Measurements from ENCODE around the gene PDCL2. TPM values are rescaled to one million over a fixed set of nuclear protein-coding genes. Genes with fewer than 3 reads are reported as not detected.
A peak's percentile ranks its signal among the peaks of the same experiment; 100 is the strongest.
"Not testable (repeated sequence)": the region's sequence is repeated elsewhere in the genome, so short reads cannot be mapped to it uniquely, and the experiment has no call there.

The PDCL2 gene
- not detected in 2 replicates for total RNA-seq (2014; rRNA removed; shearing (Covaris generic))

GRCh38 chr4:55592014-55592413, at the start of gene PDCL2:
Gene PDCL2 (minus strand): TSS chr4:55592245. CDS start chr4:55592109, 136 bp downstream.
- no peak for DNase-seq (ENCODE audit: low read depth)

- no peak for DNase-seq (ENCODE audit: low read depth)
Observed at GRCh38 chr4:55637272-55637820, 45.3 kb upstream of the PDCL2 start.

DNA sequence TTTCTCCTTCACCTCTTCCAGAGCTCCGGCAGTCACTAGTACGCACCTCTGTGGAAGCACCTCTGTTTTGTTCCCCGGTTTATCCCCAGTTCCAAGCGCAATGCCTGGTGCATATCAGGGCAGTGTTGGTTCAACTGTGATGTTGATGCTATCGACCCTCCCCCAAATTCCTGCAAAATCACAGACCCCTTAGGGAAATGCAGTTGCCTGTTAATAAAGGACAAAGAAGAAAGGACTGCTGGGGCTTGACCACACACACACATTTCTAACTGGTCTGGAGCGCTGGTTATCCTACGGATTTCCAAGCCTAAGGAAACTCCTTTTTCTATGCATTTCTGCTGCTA, 44.6 kb upstream of the PDCL2 start:
- DNase-seq (ENCODE audit: low read depth), result no peak

GRCh38 chr4:55635741-55636655, 44.0 kb upstream of the PDCL2 start, which contains the start of gene NMU:
Gene NMU (minus strand): TSS chr4:55636298. CDS start chr4:55636192, 106 bp downstream.
- peak; percentile 54 for DNase-seq (ENCODE audit: low read depth)

- DNase-seq (ENCODE audit: low read depth), result peak; percentile 2
Observed at GRCh38 chr4:55635282-55635681, 43.2 kb upstream of the PDCL2 start.

- DNase-seq (ENCODE audit: low read depth), result no peak
Observed at GRCh38 chr4:55634417-55635128, 42.5 kb upstream of the PDCL2 start.

- no peak for DNase-seq (ENCODE audit: low read depth)
Observed at GRCh38 chr4:55633903-55634302, 41.9 kb upstream of the PDCL2 start.

GRCh38 chr4:55625835-55626234, 33.8 kb upstream of the PDCL2 start:
- DNase-seq (ENCODE audit: low read depth), result no peak

- DNase-seq (ENCODE audit: low read depth), result not testable (repeated sequence)
Observed at GRCh38 chr4:55624063-55624462, 32.0 kb upstream of the PDCL2 start.

DNA sequence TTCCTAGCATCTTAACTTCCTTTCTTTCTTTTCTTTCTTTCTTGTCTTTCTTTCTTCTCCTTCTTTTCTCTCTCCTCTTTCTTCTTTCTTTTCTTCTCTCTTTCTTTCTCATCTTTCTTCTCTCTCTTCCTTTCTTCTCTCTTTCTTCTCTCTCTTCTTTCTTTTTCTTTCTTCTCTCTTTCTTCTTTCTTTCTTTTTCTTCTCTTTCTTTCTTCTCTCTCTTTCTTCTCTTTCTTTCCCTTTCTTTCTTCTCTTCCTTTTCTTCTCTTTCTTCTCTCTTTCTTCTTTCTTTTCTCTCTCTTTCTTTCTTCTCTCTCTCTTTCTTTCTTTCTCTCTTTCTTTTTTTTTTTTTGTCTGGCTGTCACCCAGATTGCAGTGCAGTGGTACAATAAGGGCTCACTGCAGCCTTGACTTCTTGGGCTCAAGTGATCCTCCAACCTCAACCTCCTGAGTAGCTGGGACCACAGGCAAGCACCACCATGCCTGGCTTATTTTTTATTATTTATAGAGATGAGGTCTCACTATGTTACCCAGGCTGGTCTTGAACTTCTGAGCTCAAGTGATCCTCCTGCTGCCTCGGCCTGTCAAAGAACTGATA, 26.6 kb upstream of the PDCL2 start:
- DNase-seq (ENCODE audit: low read depth), result no peak

- no peak for DNase-seq (ENCODE audit: low read depth)
Observed at GRCh38 chr4:55617587-55618197, 25.6 kb upstream of the PDCL2 start.

- DNase-seq (ENCODE audit: low read depth), result peak; percentile 1
Observed at GRCh38 chr4:55615008-55615407, 23.0 kb upstream of the PDCL2 start.

- DNase-seq (ENCODE audit: low read depth), result no peak
Observed at GRCh38 chr4:55613621-55614020, 21.6 kb upstream of the PDCL2 start.

DNA sequence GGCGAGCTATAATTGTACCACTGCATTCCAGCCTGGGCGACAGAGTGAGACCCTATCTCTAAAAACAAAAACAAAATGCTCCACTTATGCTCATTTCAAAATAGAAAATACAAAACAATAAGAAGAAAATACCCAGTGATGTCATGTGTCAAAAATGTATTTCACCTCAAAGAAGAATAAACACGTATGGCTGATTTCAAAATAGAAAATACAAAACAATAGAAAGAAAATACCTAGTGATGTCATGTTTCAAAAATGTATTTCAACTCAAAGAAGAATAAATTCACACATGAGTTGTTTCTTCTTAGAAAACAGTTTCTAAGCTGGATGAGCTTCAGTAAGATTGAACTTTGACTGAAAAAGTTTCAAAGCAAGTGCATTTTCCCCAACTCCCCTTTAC, 20.3 kb upstream of the PDCL2 start:
- DNase-seq (ENCODE audit: low read depth), result no peak

GRCh38 chr4:55611358-55612059, 19.5 kb upstream of the PDCL2 start:
- no peak for DNase-seq (ENCODE audit: low read depth)

- DNase-seq (ENCODE audit: low read depth), result no peak
Observed at GRCh38 chr4:55610381-55610780, 18.3 kb upstream of the PDCL2 start.

- no peak for DNase-seq (ENCODE audit: low read depth)
Observed at GRCh38 chr4:55609393-55609866, 17.4 kb upstream of the PDCL2 start.

- DNase-seq (ENCODE audit: low read depth), result no peak
Observed at GRCh38 chr4:55608591-55608990, 16.5 kb upstream of the PDCL2 start.

DNA sequence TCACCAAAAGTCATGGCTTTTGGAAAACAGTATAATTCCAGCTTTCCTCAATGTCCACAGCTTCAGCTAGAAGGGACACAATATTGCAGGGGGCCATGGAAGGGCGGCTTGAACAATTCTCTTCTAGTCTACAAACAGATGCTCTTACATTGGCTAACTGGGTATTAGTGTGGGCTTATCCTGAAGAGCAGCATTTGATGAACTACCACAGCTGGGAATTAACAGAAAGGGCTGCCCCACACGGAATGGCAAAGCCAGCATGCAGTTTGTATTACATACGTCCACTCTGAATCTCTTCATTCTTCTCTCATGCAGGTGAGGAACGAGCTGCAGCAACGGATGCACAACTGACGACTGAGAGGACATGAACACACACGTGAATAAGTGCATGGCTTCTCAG, 13.0 kb upstream of the PDCL2 start:
- no peak for DNase-seq (ENCODE audit: low read depth)

GRCh38 chr4:55600640-55601039, 8.6 kb upstream of the PDCL2 start:
- no peak for DNase-seq (ENCODE audit: low read depth)

DNA sequence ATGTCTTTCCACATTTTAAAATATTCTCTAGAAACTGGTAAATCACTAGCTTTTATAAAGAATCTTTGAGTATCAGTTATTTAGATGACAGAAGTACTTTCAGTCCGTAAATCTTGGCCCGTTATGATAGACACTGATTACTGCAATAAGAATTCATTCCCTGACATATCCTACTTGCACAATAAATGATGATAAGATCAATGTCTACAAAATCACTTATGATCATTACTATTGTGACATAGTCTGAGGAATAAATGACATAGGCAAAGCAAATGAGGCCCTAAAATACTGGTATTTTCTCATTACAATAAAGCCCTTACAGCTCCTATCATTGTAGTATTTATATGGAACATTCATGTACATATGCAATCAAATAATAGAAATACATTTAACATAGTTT, 6.6 kb upstream of the PDCL2 start:
- no peak for DNase-seq (ENCODE audit: low read depth)

Data from M059J (cell line).